HCT116 (cell line): ENCODE results near the gene PIGC. TPM values are rescaled to one million over a fixed set of nuclear protein-coding genes. Genes with fewer than 3 reads are reported as not detected.

Experiments
- ATAC-seq: fragments of 200-7000 bp; cut with Tn5 transposase; 2 replicates; pipeline ENCODE4 v1.9.1; 2020; ENCODE audit warnings: mild to moderate bottlenecking, moderate library complexity
- BruUV-seq: library from RNA; stranded (reverse); fragments of 400-500 nt; replicated peaks from 2 replicates; lab custom pipeline; 2021; lab: Mats Ljungman, UMichigan
- CTCF ChIA-PET: fragments of 300-600 bp; sonication (Branson Sonifier 250); formaldehyde crosslinking; loops from one replicate; lab custom pipeline; 2021; ENCODE audit warnings: antibody characterized with exemption; lab: Charles Lee
- POLR2A ChIA-PET: fragments of 300-600, 350-600 bp; sonication (Branson Sonifier 250); formaldehyde crosslinking; loops from one replicate; lab custom pipeline; 2021; ENCODE audit warnings: antibody characterized with exemption; lab: Charles Lee
- RAD21 ChIA-PET, 2 experiments: fragments of 300-600 bp; sonication (Branson Sonifier 250); formaldehyde crosslinking; loops; one replicate each; lab custom pipeline; 2023; ENCODE audit warnings: low total read pairs in 2 of 2; ENCODE audit not compliant: uncharacterized antibody in 2 of 2, unreplicated experiment in 2 of 2, low non-redundant PET in 1 of 2; lab: Charles Lee
- DNase-seq: peaks from one replicate; pipeline ENCODE4 v3.0.0-alpha.2; 2010; ENCODE audit warnings: low read depth, low spot score
- H2AFZ ChIP-seq: fragments of 200-600 bp; shearing (Covaris generic), sonication (generic); 2 replicates; pipeline ENCODE4 v1.6.1; 2017; ENCODE audit warnings: low read depth, mixed run types, mixed read lengths, antibody characterized with exemption, low read length; ENCODE audit not compliant: poor library complexity, severe bottlenecking
- H3K27ac ChIP-seq: 2 replicates; pipeline ENCODE4 v1.5.1; 2012; ENCODE audit warnings: low read depth, low read length
- H3K27me3 ChIP-seq: fragments of 200-600 bp; sonication (generic); 2 replicates; pipeline ENCODE4 v1.6.1; 2016; ENCODE audit warnings: mixed run types, low read length, mixed read lengths; ENCODE audit not compliant: insufficient read depth
- H3K36me3 ChIP-seq, 2 experiments: fragments of 200-500 bp in 1 of 2; fragments of 200-600 bp in 1 of 2; sonication (Bioruptor generic) in 1 of 2; sonication (generic) in 1 of 2; 2 replicates each; pipeline versions ENCODE4 v1.5.1 to v1.6.1; 2014 to 2016; ENCODE audit warnings: low read length in 2 of 2, inconsistent platforms in 1 of 2, mixed read lengths in 1 of 2, mixed run types in 1 of 2; ENCODE audit not compliant: insufficient read depth in 2 of 2, control insufficient read depth in 1 of 2
- H3K4me1 ChIP-seq, 2 experiments: fragments of 200-600 bp in 1 of 2; sonication (generic) in 1 of 2; 2 replicates each; pipeline versions ENCODE4 v1.5.1 to v1.6.1; 2012 to 2017; ENCODE audit warnings: low read length in 2 of 2, inconsistent platforms in 1 of 2, mild to moderate bottlenecking in 1 of 2, mixed read lengths in 1 of 2, mixed run types in 1 of 2, moderate library complexity in 1 of 2; ENCODE audit not compliant: insufficient read depth in 2 of 2, control insufficient read depth in 1 of 2
- H3K4me2 ChIP-seq: fragments of 200-600 bp; sonication (generic); 2 replicates; pipeline ENCODE4 v1.6.1; 2017; ENCODE audit warnings: mixed run types, low read length, mixed read lengths
- H3K4me3 ChIP-seq, 2 experiments: fragments of 200-600 bp in 1 of 2; sonication (generic) in 1 of 2; replicated peaks in 1 of 2; 2 replicates each; pipeline ENCODE4 v1.5.1; 2011 to 2016; ENCODE audit warnings: low read length in 2 of 2, control low read depth in 1 of 2, low read depth in 1 of 2, mild to moderate bottlenecking in 1 of 2, mixed read lengths in 1 of 2, mixed run types in 1 of 2
- H3K79me2 ChIP-seq: fragments of 200-600 bp; sonication (generic); 2 replicates; pipeline ENCODE4 v1.6.1; 2017; ENCODE audit warnings: mild to moderate bottlenecking, mixed run types, low read length, moderate library complexity, mixed read lengths; ENCODE audit not compliant: insufficient read depth
- H3K9ac ChIP-seq: fragments of 200-600 bp; sonication (generic); 2 replicates; pipeline ENCODE4 v1.6.1; 2016; ENCODE audit warnings: low read length, mixed read lengths
- H3K9me2 ChIP-seq: fragments of 200-600 bp; sonication (generic), shearing (Covaris generic); 2 replicates; pipeline ENCODE4 v1.6.1; 2017; ENCODE audit warnings: mixed run types, mild to moderate bottlenecking, moderate library complexity; ENCODE audit not compliant: insufficient read depth
- H3K9me3 ChIP-seq, 2 experiments: fragments of 200-500 bp in 1 of 2; fragments of 200-600 bp in 1 of 2; sonication (Bioruptor generic) in 1 of 2; sonication (generic) in 1 of 2; 2 replicates each; pipeline ENCODE4 v1.6.1; 2014 to 2017; ENCODE audit warnings: low read length in 2 of 2, mixed read lengths in 2 of 2, inconsistent platforms in 1 of 2, low read depth in 1 of 2, mild to moderate bottlenecking in 1 of 2, mixed run types in 1 of 2, moderate library complexity in 1 of 2; ENCODE audit not compliant: control insufficient read depth in 1 of 2, insufficient read depth in 1 of 2
- H4K20me1 ChIP-seq: fragments of 200-600 bp; sonication (generic), shearing (Covaris generic); 2 replicates; pipeline ENCODE4 v1.6.1; 2017; ENCODE audit warnings: mixed run types, mild to moderate bottlenecking, moderate library complexity; ENCODE audit not compliant: insufficient read depth
- ATF3 ChIP-seq: IDR thresholded peaks from 2 replicates; pipeline ENCODE4 v1.6.1; 2012
- CTCF ChIP-seq, 3 experiments: fragments of 200-600 bp in 1 of 3; sonication (generic) in 1 of 3; IDR thresholded peaks in 2 of 3; conservative IDR thresholded peaks in 1 of 3; 2 replicates each; pipeline ENCODE4 v1.5.1; 2012 to 2017; ENCODE audit warnings: low read depth in 2 of 3, low read length in 2 of 3, antibody characterized with exemption in 1 of 3, borderline replicate concordance in 1 of 3, control low read depth in 1 of 3, mild to moderate bottlenecking in 1 of 3, mixed read lengths in 1 of 3, mixed run types in 1 of 3, moderate library complexity in 1 of 3; ENCODE audit not compliant: insufficient read depth in 1 of 3
- EGR1 ChIP-seq: IDR thresholded peaks from 2 replicates; pipeline ENCODE4 v1.6.1; 2012; ENCODE audit warnings: low read depth
- FOSL1 ChIP-seq: IDR thresholded peaks from 2 replicates; pipeline ENCODE4 v1.6.1; 2012; ENCODE audit warnings: low read depth
- POLR2A ChIP-seq: IDR thresholded peaks from 2 replicates; pipeline ENCODE4 v1.7.0; 2011; ENCODE audit warnings: borderline replicate concordance; ENCODE audit not compliant: insufficient read depth, insufficient read length; ENCODE audit errors: extremely low read depth
- REST ChIP-seq: IDR thresholded peaks from 2 replicates; pipeline ENCODE4 v1.6.1; 2012; ENCODE audit warnings: low read depth
- SRF ChIP-seq: IDR thresholded peaks from 2 replicates; pipeline ENCODE4 v1.6.1; 2012; ENCODE audit warnings: low read depth
- TCF7L2 ChIP-seq: IDR thresholded peaks from 2 replicates; pipeline ENCODE4 v1.7.0; 2011; ENCODE audit warnings: borderline replicate concordance, inconsistent platforms; ENCODE audit not compliant: insufficient read depth, insufficient read length; ENCODE audit errors: extremely low read depth
- YY1 ChIP-seq: IDR thresholded peaks from 2 replicates; pipeline ENCODE4 v1.6.1; 2011; ENCODE audit warnings: low read length, low read depth, moderate library complexity, mild to moderate bottlenecking; ENCODE audit not compliant: insufficient replicate concordance; ENCODE audit errors: extremely low read depth
- ZBTB33 ChIP-seq: IDR thresholded peaks from 2 replicates; pipeline ENCODE4 v1.6.1; 2011; ENCODE audit warnings: mild to moderate bottlenecking, low read length, moderate library complexity; ENCODE audit not compliant: insufficient replicate concordance; ENCODE audit errors: extremely low read depth
- ZFX ChIP-seq: fragments of 450-650 bp; IDR thresholded peaks from 2 replicates; pipeline ENCODE4 v1.6.1; 2017
- intact Hi-C: fragments of 100-400 bp; cut with micrococcal nuclease; formaldehyde crosslinking; loops from 2 replicates; pipeline ENCODE4 v1.10.0; 2022
- total RNA-seq: library from RNA; stranded (reverse); gene quantifications from one replicate; pipeline ENCODE4 v1.2.1, GENCODE V29; 2021; ENCODE audit not compliant: unreplicated experiment

PIGC gene
- total RNA-seq, 1 experiment from 2014 or later, result 11.9 TPM

- ATAC-seq (no peak), DNase-seq (no peak)
- Histone ChIP-seq H3K4me1 (peaks cover 5 to 7% of the 10 kb centered on the region in 2 experiments; a peak in 3 of 4 replicates), H3K4me3 (no peak overlapping the region), H3K4me2 (no peak overlapping the region), H3K27me3 (no peaks in the 10 kb centered on the region), H4K20me1 (no peaks in the 10 kb centered on the region), H3K9me3 (no peaks in the 10 kb centered on the region), H3K36me3 (no peaks in the 10 kb centered on the region), H3K27ac (no peak overlapping the region), H3K9me2 (no peaks in the 10 kb centered on the region), H3K9ac (no peak overlapping the region), H3K79me2 (no peaks in the 10 kb centered on the region), H2AFZ (no peak overlapping the region)
- TF ChIP-seq EGR1 (no peak), ATF3 (no peak), REST (no peak)
- intact Hi-C loops, result no loop called here
- POLR2A ChIA-PET, result no interaction called here
- BruUV-seq, result no TSS peak
- CTCF ChIA-PET, result no interaction called here
- RAD21 ChIA-PET, result no interaction called here
These were observed 49.1 kb downstream of the PIGC start for GRCh38 chr1:172394811-172395210.

- H3K9me2 ChIP-seq, result no peaks in the 10 kb centered on the region
- ATAC-seq, result no peak
- no peaks in the 10 kb centered on the region for H3K27me3 ChIP-seq
- no TSS peak for BruUV-seq
- no peaks in the 10 kb centered on the region for H3K36me3 ChIP-seq
- H4K20me1 ChIP-seq, result no peaks in the 10 kb centered on the region
- no peak overlapping the region for H3K9ac ChIP-seq
- no peaks in the 10 kb centered on the region for H3K9me3 ChIP-seq
- H3K4me3 ChIP-seq, result no peak overlapping the region
- intact Hi-C loops, result no loop called here
- no peak overlapping the region for H3K4me2 ChIP-seq
- RAD21 ChIA-PET, result no interaction called here
- no peak overlapping the region for H3K27ac ChIP-seq
- H3K79me2 ChIP-seq, result no peaks in the 10 kb centered on the region
- no peak overlapping the region for H2AFZ ChIP-seq
- DNase-seq, result no peak
- POLR2A ChIA-PET, result no interaction called here
- CTCF ChIA-PET, result no interaction called here
- peaks cover 3 to 4% of the 10 kb centered on the region in 2 experiments; a peak in 3 of 4 replicates for H3K4me1 ChIP-seq
- TF ChIP-seq SRF (no peak), YY1 (no peak), FOSL1 (no peak), CTCF (IDR thresholded peaks at IDR 0.05 in 2 of 3, conservative IDR thresholded peaks at IDR 0.05 in 1 of 3; ENCODE audit: borderline replicate concordance in 1 of 3, insufficient read depth in 1 of 3, low read depth in 2 of 3, low read length in 2 of 3) (no peak), ZFX (no peak), TCF7L2 (no peak), ZBTB33 (no peak), POLR2A (no peak)
These were observed 49.6 kb downstream of the PIGC start for GRCh38 chr1:172394141-172394751.
